Bronchial epithelial cell (primary cell): ENCODE data around the gene FCHSD1. TPM values are rescaled to one million over a fixed set of nuclear protein-coding genes. Genes with fewer than 3 reads are reported as not detected.

ENCODE experiments used
- DNase-seq: peaks from one replicate; pipeline ENCODE4 v3.0.0-alpha.2; 2010; ENCODE audit warnings: low read depth
- FAIRE-seq: peaks from 2 replicates; lab custom pipeline; 2011; peaks lifted over from hg19 to GRCh38; lab: Jason Lieb, UNC
- H3K27me3 ChIP-seq: 2 replicates; pipeline ENCODE4 v1.5.1; 2011; ENCODE audit warnings: low read length; ENCODE audit not compliant: control insufficient read depth, insufficient read depth
- H3K36me3 ChIP-seq: 2 replicates; pipeline ENCODE4 v1.5.1; 2011; ENCODE audit warnings: low read length; ENCODE audit not compliant: control insufficient read depth, insufficient read depth
- H3K4me3 ChIP-seq: 2 replicates; pipeline ENCODE4 v1.5.1; 2011; ENCODE audit warnings: mild to moderate bottlenecking, low read depth, low read length, control low read depth
- CTCF ChIP-seq: IDR thresholded peaks from 2 replicates; pipeline ENCODE4 v1.5.1; 2011; ENCODE audit warnings: mild to moderate bottlenecking, moderate library complexity, low read length, control low read depth, inconsistent platforms; ENCODE audit not compliant: insufficient read depth, severe bottlenecking
- total RNA-seq: library from RNA; depleted of rRNA; stranded (reverse); fragments of >200 nt; gene quantifications from 2 replicates; pipeline ENCODE4 v1.2.1, GENCODE V29; 2014

The FCHSD1 gene
- total RNA-seq, 1 donor from 2014 or later = 14.2 TPM

GRCh38 chr5:141636106-141636412 is 15.2 kb downstream of the FCHSD1 start:
- no peak for DNase-seq
- H3K4me3 ChIP-seq = peak overlapping the region; percentile 96
- H3K27me3 ChIP-seq = no peaks in the 10 kb centered on the region
- no peak for TF ChIP-seq CTCF
- no peak for FAIRE-seq
- peaks cover 3% of the 10 kb centered on the region for H3K36me3 ChIP-seq

- Histone ChIP-seq H3K36me3 (peaks cover 3% of the 10 kb centered on the region), H3K27me3 (no peaks in the 10 kb centered on the region), H3K4me3 (peak overlapping the region; percentile 96)
- TF ChIP-seq CTCF = no peak
- DNase-seq (no peak), FAIRE-seq (no peak)
These were observed 15.6 kb downstream of the FCHSD1 start for GRCh38 chr5:141635646-141636045.

GRCh38 chr5:141634720-141635119 is 16.5 kb downstream of the FCHSD1 start:
- TF ChIP-seq CTCF = no peak
- Histone ChIP-seq H3K4me3 (no peak overlapping the region), H3K36me3 (peaks cover 6% of the 10 kb centered on the region), H3K27me3 (no peaks in the 10 kb centered on the region)
- DNase-seq = no peak
- FAIRE-seq = no peak

- Histone ChIP-seq H3K36me3 (peaks cover 13% of the 10 kb centered on the region), H3K4me3 (no peak overlapping the region), H3K27me3 (no peaks in the 10 kb centered on the region)
- DNase-seq (no peak), FAIRE-seq (no peak)
- TF ChIP-seq CTCF = no peak
These were observed 17.2 kb downstream of the FCHSD1 start for GRCh38 chr5:141633871-141634561.

- Histone ChIP-seq H3K36me3 (peaks cover 17% of the 10 kb centered on the region), H3K27me3 (no peaks in the 10 kb centered on the region), H3K4me3 (no peak overlapping the region)
- TF ChIP-seq CTCF = no peak
- DNase-seq = no peak
- no peak for FAIRE-seq
These were observed 18.6 kb downstream of the FCHSD1 start for GRCh38 chr5:141632650-141633049.
